Gastrocnemius medialis (tissue), 4 donors: ENCODE data around the gene PWP1. TPM values are rescaled to one million over a fixed set of nuclear protein-coding genes. Genes with fewer than 3 reads are reported as not detected.

Experiments
- ATAC-seq, 2 donors: fragments of 150-250 bp; one replicate each; pipeline ENCODE4 v1.9.1; 2016
- DNase-seq, 2 donors: peaks; one replicate each; pipeline ENCODE4 v3.0.0-alpha.2; 2019
- H3K27ac ChIP-seq, 4 donors: fragments of 200-600 bp; sonication (generic); 1 replicate in 1 of 4; 2 replicates in 3 of 4; pipeline ENCODE4 v1.5.1; 2016 to 2018; ENCODE audit warnings: mild to moderate bottlenecking in 2 of 4, moderate library complexity in 1 of 4
- H3K27me3 ChIP-seq, 3 donors: fragments of 200-600 bp; sonication (generic) in 2 of 3; 1 replicate in 1 of 3; 2 replicates in 2 of 3; pipeline versions ENCODE4 v1.5.1 to v1.6.0; 2016 to 2019; ENCODE audit warnings: mild to moderate bottlenecking in 1 of 3, moderate library complexity in 1 of 3
- H3K36me3 ChIP-seq, 2 donors: fragments of 200-600 bp; sonication (generic) in 1 of 2; one replicate each; pipeline ENCODE4 v1.5.1; 2017 to 2018
- H3K4me1 ChIP-seq, 2 donors: fragments of 200-600 bp; sonication (generic) in 1 of 2; one replicate each; pipeline ENCODE4 v1.5.1; 2016 to 2017; ENCODE audit warnings: mild to moderate bottlenecking in 2 of 2
- H3K4me3 ChIP-seq, 4 donors: fragments of 200-600 bp; sonication (generic) in 3 of 4; 1 replicate in 1 of 4; 2 replicates in 3 of 4; pipeline ENCODE4 v1.5.1; 2016 to 2019; ENCODE audit warnings: mild to moderate bottlenecking in 2 of 4
- H3K9me3 ChIP-seq, 3 donors: fragments of 200-600 bp; sonication (generic) in 2 of 3; 1 replicate in 1 of 3; 2 replicates in 2 of 3; pipeline ENCODE4 v1.5.1; 2016 to 2019
- CTCF ChIP-seq, 5 experiments: fragments of 450-650 bp in 3 of 5; fragments of 200-600 bp in 2 of 5; sonication (generic) in 2 of 5; IDR thresholded peaks in 4 of 5; conservative IDR thresholded peaks in 1 of 5; 1 replicate in 4 of 5; 2 replicates in 1 of 5; pipeline ENCODE4 v1.5.1; 2016 to 2019; ENCODE audit warnings: antibody characterized with exemption in 5 of 5, mild to moderate bottlenecking in 3 of 5, moderate library complexity in 3 of 5
- POLR2A ChIP-seq, 2 donors: fragments of 450-650 bp; IDR thresholded peaks; one replicate each; pipeline ENCODE4 v1.6.1; 2017; ENCODE audit warnings: antibody characterized with exemption in 2 of 2, mild to moderate bottlenecking in 2 of 2, moderate library complexity in 2 of 2
- in situ Hi-C, 4 donors: fragments of 200-750 bp; cut with MboI; loops; one replicate each; pipeline versions ENCODE4 v1.15.0 to v1.8.0; 2017; ENCODE audit warnings: low sequenced_read_pairs in 4 of 4
- intact Hi-C: fragments of 100-400 bp; cut with DNase I; formaldehyde crosslinking; loops from one replicate; pipeline ENCODE4 v1.15.1; 2023; ENCODE audit warnings: low total_unique reads
- total RNA-seq, 4 donors: library from RNA; depleted of rRNA; stranded (reverse); fragments of >200 nt; gene quantifications; one replicate each; pipeline versions ENCODE4 v1.1.0 to v1.2.3, GENCODE V29; 2016

Gene PWP1
- total RNA-seq, 4 donors from 2014 or later, result 37.9 to 62.1 (median 48.0) TPM

- TF ChIP-seq CTCF (IDR thresholded peaks at IDR 0.05 in 4 of 5, conservative IDR thresholded peaks at IDR 0.05 in 1 of 5), result no peak
- no peak for TF ChIP-seq POLR2A (IDR thresholded peaks at IDR 0.05)
- no peaks in the 10 kb centered on the region for H3K9me3 ChIP-seq
- ATAC-seq, result no peak
- DNase-seq, result no peak
- H3K27ac ChIP-seq, result no peak overlapping the region
- H3K4me3 ChIP-seq, result no peak overlapping the region
- intact Hi-C loops (loop anchor here (5.0 to 10.0 kb wide), 2 partner anchors 205 to 938 kb away; no protein-coding TSS in a partner anchor), in situ Hi-C loops (loop anchor here in 2 of 4 donors (10.0 to 25.0 kb wide), 2 partner anchors 205 to 833 kb away; partner anchors contain the start of gene FICD (in 1 of the 2))
- H3K4me1 ChIP-seq, result no peaks in the 10 kb centered on the region
- H3K27me3 ChIP-seq, result peaks cover 0 to 4% (median 0%) of the 10 kb centered on the region in 3 donors
- no peaks in the 10 kb centered on the region for H3K36me3 ChIP-seq
Measured at GRCh38 chr12:107679336-107679735, 6.3 kb upstream of the PWP1 start.

- ATAC-seq, result no peak
- Histone ChIP-seq H3K4me1 (peaks cover 7 to 11% of the 10 kb centered on the region in 2 donors), H3K27ac (no peak overlapping the region), H3K36me3 (no peaks in the 10 kb centered on the region), H3K9me3 (no peaks in the 10 kb centered on the region), H3K4me3 (no peak overlapping the region), H3K27me3 (peaks cover 0 to 4% (median 0%) of the 10 kb centered on the region in 3 donors)
- intact Hi-C loops (no loop called here), in situ Hi-C loops (loop anchor here in 1 of 4 donors (10.0 to 25.0 kb wide), 2 partner anchors 203 to 831 kb away; partner anchors contain the start of gene FICD)
- no peak for TF ChIP-seq CTCF (IDR thresholded peaks at IDR 0.05 in 4 of 5, conservative IDR thresholded peaks at IDR 0.05 in 1 of 5)
- TF ChIP-seq POLR2A (IDR thresholded peaks at IDR 0.05), result no peak
- no peak for DNase-seq
Measured at GRCh38 chr12:107681455-107681835, 4.2 kb upstream of the PWP1 start.

- in situ Hi-C loops, result loop anchor here in 1 of 4 donors (10.0 to 25.0 kb wide), 2 partner anchors 203 to 830 kb away; partner anchors contain the start of gene FICD
- TF ChIP-seq CTCF (IDR thresholded peaks at IDR 0.05 in 4 of 5, conservative IDR thresholded peaks at IDR 0.05 in 1 of 5) (no peak), POLR2A (IDR thresholded peaks at IDR 0.05) (no peak)
Measured at GRCh38 chr12:107681836-107682820, 3.5 kb upstream of the PWP1 start.

GRCh38 chr12:107684029-107684795 lies 1.4 kb upstream of the PWP1 start:
- Histone ChIP-seq H3K4me3 (peak overlapping the region in 2 of 4 donors; percentile 93 to 97), H3K27ac (no peak overlapping the region), H3K36me3 (peaks cover 0 to 12% of the 10 kb centered on the region in 2 donors), H3K9me3 (no peaks in the 10 kb centered on the region), H3K27me3 (no peaks in the 10 kb centered on the region), H3K4me1 (peaks cover 18 to 19% of the 10 kb centered on the region in 2 donors)
- DNase-seq (no peak), ATAC-seq (no peak)
- in situ Hi-C loops (loop anchor here in 1 of 4 donors (10.0 to 25.0 kb wide), 2 partner anchors 201 to 828 kb away; partner anchors contain the start of gene FICD), intact Hi-C loops (no loop called here)
- TF ChIP-seq CTCF (IDR thresholded peaks at IDR 0.05 in 4 of 5, conservative IDR thresholded peaks at IDR 0.05 in 1 of 5), result no peak
- TF ChIP-seq POLR2A (IDR thresholded peaks at IDR 0.05), result no peak

More at GRCh38 chr12:107681836-107682820, 3.5 kb upstream of the PWP1 start:
- Histone ChIP-seq H3K27ac (no peak overlapping the region), H3K27me3 (no peaks in the 10 kb centered on the region), H3K4me1 (peaks cover 14 to 17% of the 10 kb centered on the region in 2 donors), H3K36me3 (no peaks in the 10 kb centered on the region), H3K9me3 (no peaks in the 10 kb centered on the region), H3K4me3 (no peak overlapping the region)
- intact Hi-C loops, result no loop called here
- DNase-seq (no peak), ATAC-seq (no peak)
